Urinary bladder (tissue), 4 donors: ENCODE results near the gene XYLT1. TPM values are rescaled to one million over a fixed set of nuclear protein-coding genes. Genes with fewer than 3 reads are reported as not detected.

Experiments used
- DNase-seq: peaks from one replicate; pipeline ENCODE4 v3.0.0-alpha.2; 2015; ENCODE audit errors: extremely low spot score
- H3K27ac ChIP-seq: one replicate; pipeline ENCODE4 v1.5.1; 2013; ENCODE audit warnings: low read depth, mild to moderate bottlenecking, moderate library complexity
- H3K36me3 ChIP-seq: one replicate; pipeline ENCODE4 v1.6.1; 2013; ENCODE audit warnings: mild to moderate bottlenecking, moderate library complexity; ENCODE audit not compliant: insufficient read depth
- H3K4me1 ChIP-seq: one replicate; pipeline ENCODE4 v1.6.1; 2013; ENCODE audit warnings: mild to moderate bottlenecking, moderate library complexity; ENCODE audit not compliant: insufficient read depth
- H3K4me3 ChIP-seq: one replicate; pipeline ENCODE4 v1.5.1; 2013; ENCODE audit warnings: low read depth, low read length
- WGBS: extraction: QIAGEN DNeasy Blood & Tissue Kit; methylation state at CpG from one replicate; pipeline ENCODE4 v1.1.7; 2013; 5-methylcytosine and 5-hydroxymethylcytosine counted together
- polyA plus RNA-seq: library from polyadenylated mRNA; stranded (reverse); fragments of 200-250 nt; gene quantifications from one replicate; pipeline ENCODE4 v1.2.3, GENCODE V29; 2013
- total RNA-seq: library from RNA; depleted of rRNA; stranded (reverse); fragments of >200 nt; gene quantifications from one replicate; pipeline ENCODE4 v1.2.3, GENCODE V29; 2014
- donor health status: healthy with polysubstance abuse.
- donor health status: healthy.

The XYLT1 gene
- total and polyA plus RNA-seq, 2 donors, result 10.1 to 13.4 TPM

DNA sequence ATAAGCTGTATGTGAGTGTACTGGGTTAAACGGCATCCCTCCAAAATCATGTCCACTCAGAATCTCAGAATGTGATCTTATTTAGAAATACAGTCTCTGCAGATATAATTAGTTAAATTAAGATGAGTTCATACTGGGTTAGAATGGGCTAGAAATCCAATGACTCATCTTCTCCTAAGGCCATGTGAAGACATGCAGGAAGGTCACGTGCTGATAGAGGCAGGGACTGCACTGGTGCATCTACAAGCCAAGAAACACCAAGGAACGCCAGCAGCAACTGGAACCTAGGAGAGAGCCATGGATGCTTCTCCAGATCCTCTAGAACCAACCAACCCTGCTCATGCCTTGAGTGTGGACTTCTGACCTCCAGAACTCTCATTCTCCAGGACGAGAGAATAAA, 241.0 kb downstream of the XYLT1 start:
- no peak overlapping the region for H3K27ac ChIP-seq
- DNase-seq, result no peak
- 94% methylated on average over 4 of the region's 4 CpGs for WGBS
- no peak overlapping the region for H3K4me3 ChIP-seq
- no peaks in the 10 kb centered on the region for H3K4me1 ChIP-seq
- H3K36me3 ChIP-seq, result no peaks in the 10 kb centered on the region

DNA sequence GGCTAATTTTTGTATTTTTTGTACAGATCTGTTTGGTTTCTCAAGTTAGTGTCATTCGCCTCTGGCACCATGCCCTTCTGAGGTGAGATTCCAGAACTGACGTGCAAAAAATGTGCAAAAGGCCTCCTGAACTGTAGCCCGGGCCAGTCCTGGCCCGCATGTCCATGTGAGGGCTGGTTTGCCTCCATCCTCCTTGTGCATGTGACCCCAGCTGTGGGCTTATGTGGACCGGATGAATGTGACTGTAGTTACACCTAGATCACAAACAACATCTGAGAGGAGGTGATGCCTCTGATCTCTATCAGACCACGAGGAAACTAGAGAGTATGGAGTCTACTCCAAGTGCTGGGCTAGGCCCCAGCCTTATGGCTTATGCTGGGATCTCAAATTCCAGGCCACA, 241.6 kb downstream of the XYLT1 start:
- no peak for DNase-seq
- no peaks in the 10 kb centered on the region for H3K4me1 ChIP-seq
- no peaks in the 10 kb centered on the region for H3K36me3 ChIP-seq
- H3K4me3 ChIP-seq, result no peak overlapping the region
- 87% methylated on average over 6 of the region's 6 CpGs for WGBS
- H3K27ac ChIP-seq, result no peak overlapping the region

DNA sequence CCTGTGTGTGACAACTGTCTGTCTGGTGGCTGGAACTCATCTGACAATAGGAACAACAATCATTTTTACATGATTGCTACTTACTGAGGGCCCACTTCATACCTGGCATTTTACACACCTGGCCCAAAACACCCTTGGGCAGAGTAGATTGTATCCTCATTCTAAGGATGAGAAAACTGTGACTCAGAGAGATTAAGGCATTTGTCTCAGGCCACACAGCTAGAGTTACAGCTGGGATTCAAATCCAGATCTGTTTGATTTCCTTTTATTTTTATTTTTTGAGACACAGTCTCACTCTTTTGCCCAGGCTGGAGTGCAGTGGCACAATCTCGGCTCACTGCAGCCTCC, 242.1 kb downstream of the XYLT1 start:
- H3K36me3 ChIP-seq, result no peaks in the 10 kb centered on the region
- no peak for DNase-seq
- H3K27ac ChIP-seq, result no peak overlapping the region
- 94% methylated on average over 1 of the region's 1 CpG for WGBS
- H3K4me1 ChIP-seq, result no peaks in the 10 kb centered on the region
- H3K4me3 ChIP-seq, result no peak overlapping the region

DNA sequence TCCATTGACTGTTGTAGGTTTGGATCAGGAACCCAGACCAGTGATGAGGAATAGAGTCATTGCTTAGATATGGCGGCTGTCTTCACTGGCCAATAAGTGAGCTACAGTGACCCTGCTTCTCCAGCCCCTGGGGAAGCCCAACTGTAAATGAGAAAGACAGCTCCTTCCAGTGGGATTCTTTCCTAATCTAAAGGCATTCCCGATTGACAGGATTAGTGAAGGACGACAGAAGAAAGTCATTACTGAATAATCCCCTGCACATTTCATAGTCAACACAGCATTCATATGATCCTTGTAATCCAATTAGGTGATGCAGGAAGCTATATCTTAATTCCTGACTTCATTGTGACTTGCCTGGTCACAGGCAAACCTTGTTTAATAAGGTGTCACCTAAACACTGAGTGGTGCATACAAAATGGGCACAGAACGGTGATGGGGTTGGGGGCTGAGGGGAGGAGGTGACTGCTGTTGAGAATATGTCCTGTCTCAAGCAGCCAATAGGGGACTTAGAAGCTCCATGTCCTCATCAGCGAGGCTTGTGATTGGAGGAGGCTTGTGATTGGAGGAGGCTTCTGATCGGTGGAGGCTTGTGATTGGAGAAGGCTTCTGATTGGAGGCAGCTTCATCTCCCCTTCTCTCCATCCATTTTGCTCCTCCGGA, 242.6 kb downstream of the XYLT1 start:
- H3K27ac ChIP-seq, result no peak overlapping the region
- no peaks in the 10 kb centered on the region for H3K36me3 ChIP-seq
- H3K4me1 ChIP-seq, result no peaks in the 10 kb centered on the region
- H3K4me3 ChIP-seq, result no peak overlapping the region
- WGBS, result 81% methylated on average over 7 of the region's 7 CpGs
- no peak for DNase-seq

- WGBS, result 72% methylated on average over 2 of the region's 2 CpGs
- H3K4me3 ChIP-seq, result no peak overlapping the region
Observed at GRCh38 chr16:17227278-17227677, 243.5 kb downstream of the XYLT1 start.

DNA sequence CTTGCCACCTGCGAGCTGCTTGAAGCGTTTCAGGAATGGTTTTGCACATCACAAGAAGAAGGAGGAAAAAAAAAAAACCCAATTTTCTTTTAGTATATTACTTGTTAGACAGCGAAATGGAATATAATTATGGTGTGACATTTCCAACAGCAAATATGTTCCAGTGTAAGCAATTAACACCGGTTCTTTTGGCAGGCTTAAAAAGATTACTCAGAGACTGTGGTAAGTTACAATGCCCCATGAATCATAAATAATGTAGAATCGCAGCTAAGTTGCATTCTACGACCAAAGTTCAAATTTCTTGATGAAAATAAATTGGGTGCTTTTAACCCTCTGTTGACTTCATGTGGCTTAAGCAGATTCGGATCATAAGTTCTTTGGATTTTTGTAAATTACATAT, 245.2 kb downstream of the XYLT1 start:
- WGBS, result 56% methylated on average over 7 of the region's 7 CpGs
- H3K4me3 ChIP-seq, result no peak overlapping the region

More at GRCh38 chr16:17227278-17227677, 243.5 kb downstream of the XYLT1 start:
- H3K4me1 ChIP-seq, result no peaks in the 10 kb centered on the region
- no peaks in the 10 kb centered on the region for H3K36me3 ChIP-seq
- DNase-seq, result no peak
- no peak overlapping the region for H3K27ac ChIP-seq

GRCh38 chr16:17224879-17225281, 245.9 kb downstream of the XYLT1 start:
- no peak for DNase-seq
- no peaks in the 10 kb centered on the region for H3K4me1 ChIP-seq
- no peak overlapping the region for H3K4me3 ChIP-seq
- 11% methylated on average over 4 of the region's 4 CpGs for WGBS
- no peaks in the 10 kb centered on the region for H3K36me3 ChIP-seq
- no peak overlapping the region for H3K27ac ChIP-seq

More for the DNA sequence above, 245.2 kb downstream of the XYLT1 start:
- H3K27ac ChIP-seq, result no peak overlapping the region
- H3K4me1 ChIP-seq, result no peaks in the 10 kb centered on the region
- no peak for DNase-seq
- H3K36me3 ChIP-seq, result no peaks in the 10 kb centered on the region

- DNase-seq, result no peak
- WGBS, result 71% methylated on average over 5 of the region's 5 CpGs
- H3K4me1 ChIP-seq, result no peaks in the 10 kb centered on the region
- H3K36me3 ChIP-seq, result no peaks in the 10 kb centered on the region
- no peak overlapping the region for H3K27ac ChIP-seq
- no peak overlapping the region for H3K4me3 ChIP-seq
Observed at GRCh38 chr16:17224350-17224749, 246.4 kb downstream of the XYLT1 start.

GRCh38 chr16:17223576-17223975, 247.2 kb downstream of the XYLT1 start:
- Histone ChIP-seq H3K4me1 (no peaks in the 10 kb centered on the region), H3K27ac (no peak overlapping the region), H3K36me3 (no peaks in the 10 kb centered on the region), H3K4me3 (no peak overlapping the region)
- WGBS, result 91% methylated on average over 3 of the region's 3 CpGs
- no peak for DNase-seq

- Histone ChIP-seq H3K27ac (no peak overlapping the region), H3K4me3 (no peak overlapping the region), H3K36me3 (no peaks in the 10 kb centered on the region), H3K4me1 (no peaks in the 10 kb centered on the region)
- 68% methylated on average over 12 of the region's 12 CpGs for WGBS
- DNase-seq, result no peak
Observed at GRCh38 chr16:17222871-17223401, 247.8 kb downstream of the XYLT1 start.

DNA sequence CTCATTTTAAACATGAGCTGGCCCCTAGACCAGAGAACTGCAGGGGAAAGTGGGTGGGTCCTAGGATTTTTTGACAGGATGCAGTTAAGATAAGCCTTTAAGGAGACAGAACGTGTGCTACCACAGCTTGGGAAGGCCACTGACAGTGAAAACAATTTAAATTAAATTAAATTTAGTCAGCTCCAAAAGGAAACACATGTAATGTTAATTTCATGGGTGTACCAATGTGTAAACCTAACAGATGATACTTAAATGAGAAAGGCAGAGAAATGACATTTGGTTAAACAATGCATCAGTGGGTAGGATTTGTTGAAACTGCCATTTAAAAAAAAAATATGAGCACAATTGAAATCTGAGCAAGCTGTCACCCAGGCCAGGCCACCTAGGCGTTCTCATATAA, 250.8 kb downstream of the XYLT1 start:
- Histone ChIP-seq H3K4me1 (no peaks in the 10 kb centered on the region), H3K27ac (no peak overlapping the region)

DNA sequence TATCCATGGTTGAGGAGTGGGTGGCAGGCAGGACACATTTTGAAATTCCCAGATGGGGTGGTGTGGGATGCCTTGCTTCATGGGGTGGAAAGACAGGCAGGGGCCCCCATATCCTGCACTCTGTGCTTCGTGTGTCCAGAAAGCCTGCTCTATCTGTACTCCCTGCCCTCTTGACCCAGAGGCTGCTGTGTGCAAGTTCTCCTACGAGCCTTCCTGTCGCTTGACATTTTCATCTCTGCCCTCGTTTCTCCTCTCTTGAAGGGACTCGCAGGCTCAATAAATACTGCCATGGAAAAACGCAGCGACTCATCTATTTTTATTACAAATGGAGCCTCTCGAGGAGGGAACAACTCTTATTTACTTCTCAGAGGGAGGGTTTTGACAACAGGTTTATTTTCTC, 254.8 kb downstream of the XYLT1 start:
- no peak for DNase-seq
- Histone ChIP-seq H3K36me3 (no peaks in the 10 kb centered on the region), H3K4me1 (no peaks in the 10 kb centered on the region), H3K4me3 (no peak overlapping the region), H3K27ac (no peak overlapping the region)
- WGBS, result 66% methylated on average over 8 of the region's 8 CpGs

More for the DNA sequence above, 250.8 kb downstream of the XYLT1 start:
- Histone ChIP-seq H3K36me3 (no peaks in the 10 kb centered on the region), H3K4me3 (no peak overlapping the region)
- DNase-seq, result no peak
- 64% methylated on average over 2 of the region's 2 CpGs for WGBS

DNA sequence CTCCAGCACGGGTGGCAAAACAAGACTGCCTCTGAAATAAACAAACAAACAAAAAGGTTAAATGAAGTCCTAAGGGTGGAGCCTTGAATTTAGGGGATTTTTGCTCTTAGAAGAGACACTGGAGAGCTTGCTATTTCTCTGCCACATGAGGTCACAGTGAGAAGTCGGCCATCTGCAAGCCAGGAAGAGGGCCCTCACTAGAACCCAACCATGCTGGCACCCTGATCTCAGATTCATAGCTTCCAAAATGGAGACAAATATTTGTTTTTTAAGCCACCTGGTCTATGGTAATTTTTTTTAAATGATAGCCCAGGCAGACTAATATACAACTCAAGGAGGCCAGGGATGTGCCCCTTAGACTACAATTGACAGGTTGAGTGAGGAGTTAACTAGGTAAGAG, 255.5 kb downstream of the XYLT1 start:
- no peak overlapping the region for H3K4me3 ChIP-seq
- 89% methylated on average over 2 of the region's 2 CpGs for WGBS
- no peaks in the 10 kb centered on the region for H3K36me3 ChIP-seq
- H3K27ac ChIP-seq, result no peak overlapping the region
- DNase-seq, result no peak
- H3K4me1 ChIP-seq, result no peaks in the 10 kb centered on the region

DNA sequence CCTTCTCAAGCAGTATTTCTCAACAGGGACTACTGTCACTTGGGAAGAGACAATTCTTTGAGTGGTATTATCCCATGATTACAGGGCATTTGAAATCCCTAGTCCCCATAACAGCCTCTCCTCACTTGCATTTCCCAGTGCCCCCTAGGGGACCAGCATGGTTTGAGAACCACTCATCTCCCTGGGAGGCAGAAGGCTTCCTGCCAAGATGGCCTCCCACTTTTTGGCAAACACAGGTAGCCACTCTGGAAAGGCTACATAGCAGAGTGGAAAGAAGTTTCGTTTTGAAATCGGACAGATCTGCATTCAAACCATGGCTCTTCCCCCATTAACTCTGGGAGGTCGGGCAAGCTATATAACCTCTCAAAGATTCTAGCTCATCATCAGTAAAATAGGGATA, 256.8 kb downstream of the XYLT1 start:
- Histone ChIP-seq H3K4me3 (no peak overlapping the region), H3K27ac (no peak overlapping the region), H3K36me3 (no peaks in the 10 kb centered on the region), H3K4me1 (no peaks in the 10 kb centered on the region)
- DNase-seq, result no peak
- WGBS, result 96% methylated on average over 3 of the region's 3 CpGs

GRCh38 chr16:17213025-17213424, 257.7 kb downstream of the XYLT1 start:
- DNase-seq, result no peak
- 91% methylated on average over 2 of the region's 2 CpGs for WGBS
- H3K27ac ChIP-seq, result no peak overlapping the region

More at GRCh38 chr16:17213025-17213424, 257.7 kb downstream of the XYLT1 start:
- Histone ChIP-seq H3K4me3 (no peak overlapping the region), H3K36me3 (no peaks in the 10 kb centered on the region), H3K4me1 (no peaks in the 10 kb centered on the region)
